Astrocyte (in vitro differentiated cells and primary cell): ENCODE data around the gene DEDD2. TPM values are rescaled to one million over a fixed set of nuclear protein-coding genes. Genes with fewer than 3 reads are reported as not detected.

ENCODE experiments used
- DNase-seq: peaks from one replicate; pipeline ENCODE4 v3.0.0-alpha.2; 2010; ENCODE audit warnings: low read depth
- FAIRE-seq: peaks from 2 replicates; lab custom pipeline; 2011; peaks lifted over from hg19 to GRCh38; lab: Jason Lieb, UNC
- H2AFZ ChIP-seq: 2 replicates; pipeline ENCODE4 v1.6.0; 2012; ENCODE audit warnings: low read depth, low read length, inconsistent platforms
- H3K27ac ChIP-seq: 2 replicates; pipeline ENCODE4 v1.5.1; 2011; ENCODE audit warnings: low read depth, low read length, inconsistent platforms
- H3K27me3 ChIP-seq: 2 replicates; pipeline ENCODE4 v1.6.0; 2011; ENCODE audit warnings: low read length, inconsistent platforms; ENCODE audit not compliant: insufficient read depth
- H3K36me3 ChIP-seq: 2 replicates; pipeline ENCODE4 v1.5.1; 2011; ENCODE audit warnings: low read length, inconsistent platforms; ENCODE audit not compliant: insufficient read depth
- H3K4me1 ChIP-seq: 2 replicates; pipeline ENCODE4 v1.5.1; 2011; ENCODE audit warnings: low read length, inconsistent platforms; ENCODE audit not compliant: insufficient read depth
- H3K4me2 ChIP-seq: 2 replicates; pipeline ENCODE4 v1.6.0; 2012; ENCODE audit warnings: low read length, inconsistent platforms
- H3K4me3 ChIP-seq: 2 replicates; pipeline ENCODE4 v1.5.1; 2011; ENCODE audit warnings: low read depth, mild to moderate bottlenecking, low read length, inconsistent platforms; ENCODE audit not compliant: insufficient read depth
- H3K79me2 ChIP-seq: 2 replicates; pipeline ENCODE4 v1.6.0; 2012; ENCODE audit warnings: mild to moderate bottlenecking, low read length, inconsistent platforms; ENCODE audit not compliant: insufficient read depth
- H3K9ac ChIP-seq: 2 replicates; pipeline ENCODE4 v1.6.0; 2012; ENCODE audit warnings: mild to moderate bottlenecking, low read length, inconsistent platforms
- H3K9me3 ChIP-seq: 2 replicates; pipeline ENCODE4 v1.5.1; 2012; ENCODE audit warnings: low read depth, mild to moderate bottlenecking, low read length, inconsistent platforms; ENCODE audit not compliant: insufficient read depth
- H4K20me1 ChIP-seq: 2 replicates; pipeline ENCODE4 v1.6.0; 2012; ENCODE audit warnings: low read length, inconsistent platforms; ENCODE audit not compliant: insufficient read depth
- H3K27ac Mint-ChIP-seq: one replicate; pipeline ENCODE4 v1.8.0; 2021; ENCODE audit warnings: mild to moderate bottlenecking, mixed read lengths; ENCODE audit not compliant: unreplicated experiment
- H3K27me3 Mint-ChIP-seq: one replicate; pipeline ENCODE4 v1.8.0; 2021; ENCODE audit warnings: low read depth, mixed read lengths; ENCODE audit not compliant: unreplicated experiment
- H3K36me3 Mint-ChIP-seq: one replicate; pipeline ENCODE4 v1.8.0; 2021; ENCODE audit warnings: low read depth, mixed read lengths; ENCODE audit not compliant: unreplicated experiment
- H3K4me1 Mint-ChIP-seq: one replicate; pipeline ENCODE4 v1.8.0; 2021; ENCODE audit warnings: low read depth, mixed read lengths; ENCODE audit not compliant: unreplicated experiment
- H3K4me3 Mint-ChIP-seq: one replicate; pipeline ENCODE4 v1.8.0; 2021; ENCODE audit warnings: mild to moderate bottlenecking, moderate library complexity, mixed read lengths; ENCODE audit not compliant: unreplicated experiment
- H3K9me3 Mint-ChIP-seq: one replicate; pipeline ENCODE4 v1.8.0; 2021; ENCODE audit warnings: mild to moderate bottlenecking, mixed read lengths; ENCODE audit not compliant: unreplicated experiment
- EZH2 ChIP-seq: IDR thresholded peaks from 2 replicates; pipeline ENCODE4 v1.6.1; 2012; ENCODE audit warnings: mild to moderate bottlenecking, low read length, inconsistent platforms; ENCODE audit not compliant: insufficient read depth
- total RNA-seq: library from RNA; stranded (reverse); gene quantifications from 2 replicates; pipeline ENCODE4 v1.2.1, GENCODE V29; 2021
- TF ChIP-seq, protein P1 (sequence below): IDR thresholded peaks from 2 replicates; pipeline ENCODE4 v1.5.1; 2011; ENCODE audit warnings: low read depth, mild to moderate bottlenecking, inconsistent platforms, low read length, moderate library complexity; ENCODE audit not compliant: insufficient read depth

Gene DEDD2
- total RNA-seq, 1 donor from 2014 or later = 26.1 TPM

DNA sequence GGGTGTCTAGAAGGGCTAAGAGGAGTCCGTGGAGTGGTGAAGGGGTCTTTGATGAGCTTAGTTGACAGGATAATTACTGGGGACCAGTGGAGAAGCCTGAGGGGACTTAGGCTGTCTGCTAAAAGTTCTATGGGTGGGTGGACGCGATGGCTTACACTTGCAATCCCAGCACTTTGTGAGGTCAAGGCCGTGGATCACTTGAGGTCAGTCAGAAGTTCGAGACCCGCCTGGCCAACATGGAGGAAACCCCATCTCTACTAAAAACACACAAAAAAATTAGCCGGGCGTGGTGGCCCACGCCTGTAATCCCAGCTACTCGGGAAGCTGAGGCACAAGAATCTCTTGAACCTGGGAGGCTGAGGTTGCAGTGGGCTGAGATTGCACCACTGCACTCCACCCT, 27.8 kb upstream of the DEDD2 start:
- peak overlapping the region; percentile 94 for H3K27ac Mint-ChIP-seq
- no peaks in the 10 kb centered on the region for H3K9me3 ChIP-seq
- DNase-seq (no peak), FAIRE-seq (no peak)
- no peaks in the 10 kb centered on the region for H3K27me3 ChIP-seq
- peak overlapping the region; percentile 25 for H3K9ac ChIP-seq
- no peaks in the 10 kb centered on the region for H3K9me3 Mint-ChIP-seq
- peak overlapping the region; percentile 88 for H3K4me2 ChIP-seq
- peak overlapping the region; percentile 55 for H2AFZ ChIP-seq
- peaks cover 11% of the 10 kb centered on the region for H3K36me3 ChIP-seq
- peaks cover 31% of the 10 kb centered on the region for H3K4me1 Mint-ChIP-seq
- peaks cover 4% of the 10 kb centered on the region for H3K36me3 Mint-ChIP-seq
- H3K4me3 Mint-ChIP-seq = peak overlapping the region; percentile 89
- TF ChIP-seq EZH2 = no peak
- TF ChIP-seq, protein P1, sequence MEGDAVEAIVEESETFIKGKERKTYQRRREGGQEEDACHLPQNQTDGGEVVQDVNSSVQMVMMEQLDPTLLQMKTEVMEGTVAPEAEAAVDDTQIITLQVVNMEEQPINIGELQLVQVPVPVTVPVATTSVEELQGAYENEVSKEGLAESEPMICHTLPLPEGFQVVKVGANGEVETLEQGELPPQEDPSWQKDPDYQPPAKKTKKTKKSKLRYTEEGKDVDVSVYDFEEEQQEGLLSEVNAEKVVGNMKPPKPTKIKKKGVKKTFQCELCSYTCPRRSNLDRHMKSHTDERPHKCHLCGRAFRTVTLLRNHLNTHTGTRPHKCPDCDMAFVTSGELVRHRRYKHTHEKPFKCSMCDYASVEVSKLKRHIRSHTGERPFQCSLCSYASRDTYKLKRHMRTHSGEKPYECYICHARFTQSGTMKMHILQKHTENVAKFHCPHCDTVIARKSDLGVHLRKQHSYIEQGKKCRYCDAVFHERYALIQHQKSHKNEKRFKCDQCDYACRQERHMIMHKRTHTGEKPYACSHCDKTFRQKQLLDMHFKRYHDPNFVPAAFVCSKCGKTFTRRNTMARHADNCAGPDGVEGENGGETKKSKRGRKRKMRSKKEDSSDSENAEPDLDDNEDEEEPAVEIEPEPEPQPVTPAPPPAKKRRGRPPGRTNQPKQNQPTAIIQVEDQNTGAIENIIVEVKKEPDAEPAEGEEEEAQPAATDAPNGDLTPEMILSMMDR = no peak
- peaks cover 50% of the 10 kb centered on the region for H4K20me1 ChIP-seq
- peaks cover 51% of the 10 kb centered on the region for H3K79me2 ChIP-seq
- H3K4me3 ChIP-seq = no peak overlapping the region
- H3K27ac ChIP-seq = peak overlapping the region; percentile 53
- H3K4me1 ChIP-seq = peaks cover 30% of the 10 kb centered on the region
- H3K27me3 Mint-ChIP-seq = no peaks in the 10 kb centered on the region

DNA sequence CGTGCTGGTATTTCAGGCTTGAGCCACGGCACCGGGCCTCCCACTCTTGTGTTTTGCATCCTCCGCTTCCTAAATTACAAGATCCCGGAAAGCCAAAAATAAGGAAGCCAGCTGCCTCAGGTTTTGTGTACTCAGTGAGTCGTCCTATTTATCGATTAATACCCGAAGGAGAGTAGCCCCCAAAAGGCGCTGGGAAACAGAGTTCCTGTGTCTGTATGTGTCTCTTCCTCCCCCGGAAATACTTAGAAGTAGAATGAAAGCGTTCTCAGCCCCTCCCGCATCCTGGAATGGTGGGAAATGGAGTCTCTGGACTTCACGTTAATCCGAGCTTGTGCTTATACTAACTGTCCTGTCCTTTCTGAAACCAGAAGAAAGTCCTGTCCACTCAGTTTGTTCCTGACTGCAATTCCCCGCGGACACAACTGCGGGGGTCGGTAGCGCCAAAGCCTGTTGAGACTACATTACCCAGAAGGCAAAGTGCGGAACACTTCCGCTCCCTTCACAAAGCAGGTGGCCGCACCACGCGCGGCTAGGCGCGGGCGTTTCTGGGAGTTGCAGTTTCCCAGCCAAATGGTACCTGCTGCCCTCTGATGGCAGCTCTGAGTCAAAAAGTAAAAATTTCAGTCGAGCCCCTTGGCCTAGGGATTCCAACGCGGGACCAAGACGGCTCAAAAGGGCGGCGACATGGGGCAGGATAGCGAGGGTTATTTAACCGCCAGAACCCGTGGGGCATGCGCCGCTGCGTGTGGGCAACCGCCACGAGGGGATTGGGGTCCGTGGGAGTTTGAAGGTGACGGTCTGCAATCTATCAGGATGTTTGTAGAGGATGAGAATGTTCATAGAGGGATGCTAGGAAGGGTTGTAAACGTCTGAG, 27.1 kb upstream of the DEDD2 start:
- peaks cover 2% of the 10 kb centered on the region for H3K36me3 Mint-ChIP-seq
- Histone ChIP-seq H3K27ac (peak overlapping the region; percentile 62), H3K4me1 (peaks cover 29% of the 10 kb centered on the region), H4K20me1 (peaks cover 50% of the 10 kb centered on the region), H3K9ac (peak overlapping the region; percentile 95), H3K36me3 (peaks cover 4% of the 10 kb centered on the region), H2AFZ (peak overlapping the region; percentile 55), H3K4me3 (peak overlapping the region; percentile 97), H3K9me3 (no peaks in the 10 kb centered on the region), H3K27me3 (no peaks in the 10 kb centered on the region), H3K4me2 (peak overlapping the region; percentile 88), H3K79me2 (peaks cover 51% of the 10 kb centered on the region)
- FAIRE-seq (peak; percentile 84), DNase-seq (peak; percentile 86)
- H3K27me3 Mint-ChIP-seq = no peaks in the 10 kb centered on the region
- peaks cover 29% of the 10 kb centered on the region for H3K4me1 Mint-ChIP-seq
- no peaks in the 10 kb centered on the region for H3K9me3 Mint-ChIP-seq
- peak overlapping the region; percentile 89 for H3K4me3 Mint-ChIP-seq
- peak overlapping the region; percentile 94 for H3K27ac Mint-ChIP-seq
- TF ChIP-seq, protein P1 = peak; percentile 43
- no peak for TF ChIP-seq EZH2
